SK-N-MC (cell line): Measurements from ENCODE around the gene SBK1.
"Not testable (repeated sequence)": the region's sequence is repeated elsewhere in the genome, so short reads cannot be mapped to it uniquely, and the experiment has no call there.

Experiments used
- DNase-seq: peaks from one replicate; pipeline ENCODE4 v3.0.0-alpha.2; 2011; ENCODE audit warnings: low read depth, low spot score
- H3K27ac ChIP-seq: fragments of 200-600 bp; sonication (generic); 2 replicates; pipeline ENCODE4 v1.5.1; 2016; ENCODE audit warnings: mixed run types
- H3K36me3 ChIP-seq: fragments of 200-600 bp; sonication (generic); 2 replicates; pipeline ENCODE4 v1.6.1; 2017; ENCODE audit warnings: antibody characterized with exemption, low read length, mixed read lengths; ENCODE audit not compliant: insufficient read depth
- H3K4me3 ChIP-seq: fragments of 200-600 bp; sonication (generic); 2 replicates; pipeline ENCODE4 v1.5.1; 2016
- H3K9ac ChIP-seq: fragments of 200-600 bp; sonication (generic); 2 replicates; pipeline ENCODE4 v1.8.0; 2017; ENCODE audit warnings: mixed run types, mixed read lengths; ENCODE audit not compliant: insufficient read length
- H3K9me3 ChIP-seq: fragments of 200-600 bp; sonication (generic); 2 replicates; pipeline ENCODE4 v1.6.1; 2017; ENCODE audit warnings: low read depth, mild to moderate bottlenecking, antibody characterized with exemption, low read length, moderate library complexity, mixed read lengths
- EZH2 ChIP-seq: fragments of 200-600 bp; sonication (generic); IDR thresholded peaks from one replicate; pipeline ENCODE4 v1.6.1; 2017; ENCODE audit warnings: antibody characterized with exemption
- FOXP2 ChIP-seq: optimal IDR thresholded peaks from 2 replicates; pipeline ENCODE3; 2011; ENCODE audit warnings: mild to moderate bottlenecking, moderate library complexity; ENCODE audit not compliant: insufficient read depth; ENCODE audit errors: extremely low read length, control extremely low read depth
- POLR2AphosphoS5 ChIP-seq: IDR thresholded peaks from 2 replicates; pipeline ENCODE4 v1.6.1; 2012; ENCODE audit warnings: mild to moderate bottlenecking, low read depth, low read length, borderline replicate concordance

SBK1 gene

DNA sequence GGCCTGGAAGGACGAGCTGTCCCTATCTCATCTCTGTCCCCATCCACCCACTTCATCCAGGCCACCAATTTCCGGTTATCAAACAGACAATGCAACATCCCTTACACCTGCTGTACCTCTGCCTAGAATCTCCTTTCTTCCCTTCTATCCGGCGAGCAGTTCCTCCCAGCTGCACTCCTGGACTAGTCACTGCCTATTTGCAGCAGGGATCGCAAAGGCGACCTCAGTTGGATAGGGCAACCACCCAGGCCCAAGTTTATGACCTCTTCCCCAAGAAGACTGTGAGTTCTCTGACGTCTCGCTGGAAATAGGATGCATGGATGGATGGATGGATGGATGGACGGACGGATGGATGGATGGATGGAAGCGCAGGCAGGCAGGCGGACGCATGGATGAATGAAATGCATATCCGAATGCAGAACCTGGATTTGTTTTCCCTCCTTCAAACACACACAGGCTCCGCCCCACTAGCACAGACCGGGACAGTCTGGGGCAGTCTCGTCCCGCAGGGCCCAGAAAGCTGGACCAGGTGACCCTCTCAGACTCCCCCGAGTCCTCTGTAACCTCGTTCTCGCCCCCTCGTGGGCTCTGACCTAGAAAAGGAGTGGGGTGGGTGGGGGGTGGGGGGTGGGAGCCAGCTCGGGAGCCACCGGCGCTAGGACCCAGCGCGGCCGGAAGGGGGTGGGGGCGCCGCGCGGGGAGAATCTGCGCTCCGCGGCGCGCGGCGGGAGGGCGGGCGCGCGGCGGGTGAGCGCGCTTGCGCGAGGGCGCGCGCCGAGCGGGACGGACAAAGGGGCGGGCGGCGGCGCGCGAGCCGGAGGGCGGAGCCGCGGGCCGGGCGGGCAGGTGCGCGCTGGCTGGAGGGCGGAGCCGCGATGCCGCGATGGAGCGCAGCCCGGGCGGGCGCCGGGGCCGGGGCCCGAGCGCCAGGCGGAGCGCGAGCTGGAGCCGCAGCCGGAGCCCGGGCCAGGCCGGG, at the start of gene SBK1:
SBK1 (plus strand) TSS at position 875 of the 976 bp plus-strand sequence. CDS start 24,867 bp downstream, outside the sequence.
- no peaks in the 10 kb centered on the region for H3K9me3 ChIP-seq
- DNase-seq, result peak; percentile 28
- peak within 1 kb of the TSS; percentile 93 for H3K9ac ChIP-seq
- peak within 1 kb of the TSS; percentile 82 for H3K27ac ChIP-seq
- peak within 1 kb of the TSS; percentile 100 for H3K4me3 ChIP-seq
- no peaks in the 10 kb centered on the region for H3K36me3 ChIP-seq
- TF ChIP-seq FOXP2, result no peak
- TF ChIP-seq EZH2, result no peak
- peak; percentile 93 for TF ChIP-seq POLR2AphosphoS5

DNA sequence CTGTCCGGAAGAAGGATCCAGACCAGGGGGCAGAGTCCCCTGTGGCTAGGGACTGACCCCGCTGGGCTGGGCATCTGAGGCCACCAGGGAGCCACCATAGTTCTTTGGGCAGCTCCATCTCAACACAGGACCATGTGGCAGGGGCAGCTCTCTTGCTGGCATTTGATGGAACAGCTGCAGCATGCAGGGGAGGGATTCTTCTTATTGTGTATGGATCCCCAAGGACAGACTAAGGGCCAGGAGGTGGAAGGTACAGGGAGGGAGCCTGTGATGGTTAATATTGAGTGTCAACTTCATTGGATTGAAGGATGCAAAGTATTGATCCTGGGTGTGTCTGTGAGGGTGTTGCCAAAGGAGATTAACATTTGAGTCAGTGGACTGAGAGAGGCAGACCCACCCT, 42.8 kb upstream of the SBK1 start:
- H3K4me3 ChIP-seq, H3K27ac ChIP-seq, H3K9ac ChIP-seq, H3K36me3 ChIP-seq, DNase-seq, H3K9me3 ChIP-seq: not testable (repeated sequence)

DNA sequence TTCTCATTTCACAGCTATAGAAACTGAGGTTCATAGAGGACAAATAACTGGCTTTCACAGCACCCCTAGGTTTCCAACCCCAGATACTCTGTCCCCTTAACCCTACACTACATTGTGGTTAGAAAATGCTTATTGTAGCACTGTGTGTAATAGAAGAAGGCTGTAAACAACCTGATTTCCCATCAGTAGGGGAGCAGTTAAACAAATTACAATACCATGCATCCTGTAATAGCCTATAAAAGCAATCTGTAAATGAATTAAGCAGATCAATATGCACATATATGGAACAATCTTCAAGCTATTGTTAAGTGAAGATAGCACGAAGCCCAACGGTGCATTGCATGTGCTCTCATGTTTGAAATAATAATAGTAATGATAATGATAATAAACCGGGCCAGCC, 41.3 kb upstream of the SBK1 start:
- no peaks in the 10 kb centered on the region for H3K36me3 ChIP-seq
- H3K9ac ChIP-seq, result no peak overlapping the region
- no peak overlapping the region for H3K4me3 ChIP-seq
- no peaks in the 10 kb centered on the region for H3K9me3 ChIP-seq
- TF ChIP-seq EZH2 (no peak), FOXP2 (no peak), POLR2AphosphoS5 (no peak)
- no peak for DNase-seq
- H3K27ac ChIP-seq, result no peak overlapping the region

DNA sequence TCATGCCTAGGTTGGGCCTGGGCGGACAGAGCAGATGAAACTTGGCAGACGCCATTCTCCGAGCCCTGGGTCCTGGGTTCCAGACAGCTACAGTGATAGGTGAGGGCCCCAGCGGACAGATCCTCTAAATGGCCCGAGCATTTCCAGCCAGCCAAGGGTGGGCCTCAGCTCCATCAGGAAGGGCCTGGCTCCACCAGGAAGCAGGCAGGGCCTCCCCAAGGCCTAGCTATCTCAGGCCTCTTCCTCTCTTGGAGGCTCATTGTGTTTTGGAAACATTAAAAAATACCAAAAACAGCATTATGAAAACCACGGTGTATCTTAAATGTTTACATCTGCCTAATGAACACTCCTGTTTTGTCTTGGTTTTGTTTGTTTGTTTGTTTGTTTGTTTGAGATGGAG, 38.2 kb upstream of the SBK1 start:
- Histone ChIP-seq H3K27ac (no peak overlapping the region), H3K4me3 (no peak overlapping the region), H3K9me3 (no peaks in the 10 kb centered on the region), H3K36me3 (no peaks in the 10 kb centered on the region), H3K9ac (no peak overlapping the region)
- TF ChIP-seq EZH2 (no peak), POLR2AphosphoS5 (no peak), FOXP2 (no peak)
- DNase-seq, result no peak

DNA sequence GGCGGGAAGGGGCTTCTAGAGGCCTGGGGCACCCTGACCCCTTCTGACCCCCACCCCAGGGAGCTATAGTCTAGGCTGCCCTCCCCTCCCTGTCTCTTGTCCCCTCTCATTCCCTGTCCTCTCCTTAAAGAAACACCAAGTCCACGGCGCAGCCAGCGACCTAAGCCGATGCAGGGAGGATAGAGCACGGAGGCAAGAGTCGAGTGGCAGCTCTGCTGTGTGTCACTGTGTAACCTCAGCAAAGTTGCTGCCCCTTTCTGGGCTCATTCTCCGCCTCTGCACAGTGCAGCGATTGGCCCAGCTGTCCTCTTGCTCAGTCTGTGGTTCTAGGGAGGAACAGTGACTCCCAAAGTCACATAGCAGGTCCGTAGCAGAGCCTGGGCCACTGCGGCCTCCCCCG, 36.5 kb upstream of the SBK1 start:
- Histone ChIP-seq H3K9ac (no peak overlapping the region), H3K36me3 (no peaks in the 10 kb centered on the region), H3K9me3 (no peaks in the 10 kb centered on the region), H3K4me3 (no peak overlapping the region), H3K27ac (no peak overlapping the region)
- TF ChIP-seq FOXP2 (no peak), POLR2AphosphoS5 (no peak), EZH2 (no peak)
- DNase-seq, result no peak

DNA sequence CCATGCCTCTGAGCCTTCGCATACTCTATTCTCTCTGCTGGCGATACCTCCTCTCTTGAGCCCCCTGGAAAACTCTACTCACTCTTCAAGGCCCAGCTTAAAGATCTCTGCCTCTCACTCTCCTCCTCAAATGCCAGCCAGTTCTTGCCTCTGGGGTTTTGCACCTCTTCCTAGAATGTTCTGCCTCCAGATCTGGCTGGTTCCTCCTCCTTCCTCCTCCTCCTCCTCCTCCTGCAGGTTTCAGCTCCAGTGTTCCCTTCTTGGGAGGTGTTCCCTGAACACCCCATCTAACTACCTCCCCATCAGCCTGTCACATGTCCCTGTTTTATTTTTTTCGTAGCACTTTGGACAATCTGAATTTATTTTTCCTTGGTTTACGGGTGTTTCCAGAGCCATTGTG, 35.1 kb upstream of the SBK1 start:
- H3K4me3 ChIP-seq, result no peak overlapping the region
- TF ChIP-seq FOXP2 (no peak), EZH2 (no peak), POLR2AphosphoS5 (no peak)
- H3K9ac ChIP-seq, result no peak overlapping the region
- no peaks in the 10 kb centered on the region for H3K36me3 ChIP-seq
- DNase-seq, result no peak
- no peak overlapping the region for H3K27ac ChIP-seq
- no peaks in the 10 kb centered on the region for H3K9me3 ChIP-seq

DNA sequence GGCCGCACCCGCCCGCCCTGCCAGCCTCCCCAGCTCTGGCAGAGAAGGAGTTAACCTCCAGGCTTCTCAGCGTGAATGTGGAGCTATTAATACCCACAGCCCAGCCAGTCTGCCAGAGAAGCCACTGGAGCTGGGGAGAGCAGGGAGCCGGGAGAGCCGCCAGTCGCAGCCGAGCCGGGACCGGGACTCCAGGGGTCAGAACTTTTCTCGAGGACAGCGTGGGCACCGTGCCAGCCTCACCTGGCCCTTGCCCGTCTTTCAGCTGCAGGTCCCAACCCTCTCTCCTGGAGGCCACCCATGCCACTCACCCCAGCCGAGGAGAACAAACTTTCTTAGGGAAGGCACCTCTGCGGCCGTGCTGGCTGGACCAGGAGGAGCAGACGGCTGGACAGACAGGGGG, 33.8 kb upstream of the SBK1 start:
- H3K9me3 ChIP-seq, result no peaks in the 10 kb centered on the region
- DNase-seq, result no peak
- TF ChIP-seq FOXP2 (no peak), POLR2AphosphoS5 (no peak), EZH2 (no peak)
- no peak overlapping the region for H3K4me3 ChIP-seq
- H3K9ac ChIP-seq, result no peak overlapping the region
- no peak overlapping the region for H3K27ac ChIP-seq
- H3K36me3 ChIP-seq, result no peaks in the 10 kb centered on the region

DNA sequence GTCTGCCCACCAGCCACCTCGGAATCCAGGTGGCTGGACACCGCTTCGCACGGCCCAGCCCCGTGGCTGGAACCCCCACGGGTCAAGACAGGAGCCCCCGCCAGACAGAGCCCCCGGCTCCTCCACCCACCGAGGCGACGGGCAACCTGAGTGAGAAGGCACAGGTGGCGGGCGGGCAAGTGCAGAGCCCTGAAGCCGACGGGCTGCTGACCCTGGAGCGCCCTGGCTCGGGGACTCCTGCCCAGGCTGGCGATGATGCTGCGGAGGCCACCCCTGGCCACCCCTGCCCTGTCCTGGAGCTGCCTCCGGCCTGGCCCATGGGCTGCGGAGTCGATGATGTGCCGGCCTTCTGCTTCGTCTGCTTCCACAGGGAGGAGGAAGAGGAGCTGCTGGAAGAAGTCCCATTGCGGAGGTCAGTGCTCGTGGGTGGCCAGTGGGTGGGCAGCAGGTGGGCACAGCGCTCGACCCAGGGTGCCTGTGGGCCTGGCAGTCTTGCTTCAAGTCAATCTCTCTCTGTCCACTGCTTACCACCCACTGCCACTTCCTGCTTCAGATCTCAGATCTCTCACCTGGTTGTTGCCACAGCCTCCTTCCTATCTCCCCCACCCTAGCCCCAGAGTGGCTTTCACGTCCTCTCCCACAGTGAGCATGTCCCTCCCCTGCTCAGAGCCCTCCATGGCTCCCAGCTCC, 33.1 kb upstream of the SBK1 start:
- H3K4me3 ChIP-seq, result no peak overlapping the region
- H3K9ac ChIP-seq, result no peak overlapping the region
- TF ChIP-seq POLR2AphosphoS5 (no peak), EZH2 (no peak), FOXP2 (no peak)

More for the DNA sequence above, 33.1 kb upstream of the SBK1 start:
- no peak overlapping the region for H3K27ac ChIP-seq
- H3K36me3 ChIP-seq, result no peaks in the 10 kb centered on the region
- no peaks in the 10 kb centered on the region for H3K9me3 ChIP-seq
- no peak for DNase-seq
